ENCODE data around the gene LINC01488.

The LINC01488 gene

DNA sequence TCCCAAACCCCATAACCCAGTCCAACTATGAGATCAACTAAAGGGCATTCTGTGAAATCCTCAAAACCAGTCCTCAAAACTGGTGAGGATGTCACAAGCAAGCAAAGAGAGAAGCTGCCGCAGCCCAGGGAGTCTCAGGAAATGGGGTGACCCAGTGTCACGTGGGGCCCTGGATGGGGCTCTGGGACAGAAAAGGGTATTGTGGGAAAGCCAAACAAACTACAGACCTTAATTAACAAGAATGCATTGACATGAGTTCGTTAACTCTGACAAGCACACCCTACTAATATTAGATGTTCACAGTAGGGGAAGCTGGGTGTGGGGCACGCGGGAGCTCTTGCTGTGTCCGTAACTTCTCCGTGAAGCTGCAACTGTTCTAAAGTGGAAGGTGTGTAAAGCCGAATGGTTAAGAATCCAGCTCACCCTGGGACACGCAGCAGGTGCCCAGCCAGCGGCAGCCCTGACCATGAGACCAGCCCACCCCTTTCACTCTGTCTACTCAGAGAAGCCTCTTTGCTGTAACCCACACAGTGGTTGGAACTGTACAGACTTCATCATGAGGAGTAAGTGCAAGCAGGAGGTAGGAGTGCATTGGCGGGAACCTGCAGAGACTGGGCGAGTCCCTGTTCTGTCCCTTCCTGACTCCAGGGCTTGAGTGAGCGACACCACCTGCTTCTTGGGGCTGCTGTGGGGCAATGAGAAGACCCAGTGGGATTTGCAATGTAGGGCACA lies 17.9 kb downstream of the LINC01488 start:
- H3K79me1 ChIP-seq (ENCODE audit: low read length), result peaks cover 17% of the 10 kb centered on the region
- no peaks in the 10 kb centered on the region for H3K27me3 ChIP-seq (ENCODE audit: insufficient read depth, low read length)
- no peak overlapping the region for H2BK5ac ChIP-seq (ENCODE audit: low read depth, low read length, poor library complexity)
- no peak overlapping the region for H2AFZ ChIP-seq (ENCODE audit: insufficient read depth, low read length, poor library complexity)
- no peak overlapping the region for H3K23ac ChIP-seq (ENCODE audit: low read length)
- H3K9ac ChIP-seq (ENCODE audit: low read length), result no peak overlapping the region
- no peak overlapping the region for H3K4me2 ChIP-seq (ENCODE audit: low read length)
- H2BK120ac ChIP-seq (ENCODE audit: insufficient read depth, low read length, poor library complexity), result no peak overlapping the region
- no CpG with 5 or more reads among the region's 13 CpGs for WGBS (ENCODE audit: extremely low coverage, insufficient coverage, insufficient read length)
- H3K9me3 ChIP-seq (ENCODE audit: insufficient read depth, low read depth, low read length), result peaks cover 3% of the 10 kb centered on the region
- peaks cover 16 to 17% of the 10 kb centered on the region in 2 experiments for H3K4me1 ChIP-seq (ENCODE audit: control insufficient read depth in 1 of 2, insufficient read depth in 2 of 2, low read length in 2 of 2)
- peaks cover 4% of the 10 kb centered on the region for H3K79me2 ChIP-seq (ENCODE audit: control insufficient read depth, insufficient read depth, low read length, poor library complexity)
- H3K27ac ChIP-seq (ENCODE audit: low read depth, low read length), result no peak overlapping the region
- H3K36me3 ChIP-seq (ENCODE audit: control insufficient read depth in 1 of 2, insufficient read depth in 2 of 2, low read length in 2 of 2), result no peaks in the 10 kb centered on the region
- no peak overlapping the region for H3K14ac ChIP-seq (ENCODE audit: low read length)
- no peak overlapping the region for H2AK5ac ChIP-seq (ENCODE audit: low read length)
- H3K18ac ChIP-seq (ENCODE audit: low read length), result no peak overlapping the region
- no peak overlapping the region for H3K4me3 ChIP-seq (ENCODE audit: low read depth, low read length)
- no peak for DNase-seq
- H3K4ac ChIP-seq (ENCODE audit: low read depth, low read length), result no peak overlapping the region
- no peak overlapping the region for H2BK12ac ChIP-seq (ENCODE audit: low read length)
- no peak overlapping the region for H4K91ac ChIP-seq (ENCODE audit: low read depth, low read length)
- H4K12ac ChIP-seq (ENCODE audit: low read depth, low read length), result no peak overlapping the region
- H4K8ac ChIP-seq (ENCODE audit: low read depth, low read length), result no peak overlapping the region

DNA sequence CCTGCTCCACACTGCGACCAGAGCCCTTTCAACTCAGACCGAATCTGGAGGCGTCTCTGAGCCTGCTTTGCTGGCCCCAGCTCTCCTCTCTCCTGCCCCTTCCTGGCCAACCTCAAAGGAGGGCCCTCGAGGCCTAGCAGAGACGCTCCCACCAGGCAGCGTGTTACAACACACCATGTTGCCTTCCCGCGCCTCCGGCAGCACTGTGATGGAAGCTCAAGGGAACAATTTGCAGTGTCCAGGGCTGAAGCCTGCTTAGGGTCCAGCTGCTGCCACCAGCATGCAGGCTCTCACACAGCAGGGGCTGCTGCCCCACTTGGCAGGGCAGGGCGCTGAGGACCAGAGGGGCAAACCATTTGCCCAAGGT lies 18.4 kb downstream of the LINC01488 start:
- H2BK12ac ChIP-seq (ENCODE audit: low read length), result no peak overlapping the region
- H3K4me3 ChIP-seq (ENCODE audit: low read depth, low read length), result no peak overlapping the region
- no peak overlapping the region for H2BK120ac ChIP-seq (ENCODE audit: insufficient read depth, low read length, poor library complexity)
- no peak overlapping the region for H3K4ac ChIP-seq (ENCODE audit: low read depth, low read length)
- H3K79me2 ChIP-seq (ENCODE audit: control insufficient read depth, insufficient read depth, low read length, poor library complexity), result peaks cover 4% of the 10 kb centered on the region
- no peak overlapping the region for H3K27ac ChIP-seq (ENCODE audit: low read depth, low read length)
- no peak overlapping the region for H4K91ac ChIP-seq (ENCODE audit: low read depth, low read length)
- H3K14ac ChIP-seq (ENCODE audit: low read length), result no peak overlapping the region
- no peak overlapping the region for H3K9ac ChIP-seq (ENCODE audit: low read length)
- H2AFZ ChIP-seq (ENCODE audit: insufficient read depth, low read length, poor library complexity), result no peak overlapping the region
- no peak overlapping the region for H3K4me2 ChIP-seq (ENCODE audit: low read length)
- peaks cover 16 to 17% of the 10 kb centered on the region in 2 experiments for H3K4me1 ChIP-seq (ENCODE audit: control insufficient read depth in 1 of 2, insufficient read depth in 2 of 2, low read length in 2 of 2)
- H4K8ac ChIP-seq (ENCODE audit: low read depth, low read length), result no peak overlapping the region
- no peak overlapping the region for H3K18ac ChIP-seq (ENCODE audit: low read length)
- H3K27me3 ChIP-seq (ENCODE audit: insufficient read depth, low read length), result no peaks in the 10 kb centered on the region
- no peak overlapping the region for H4K12ac ChIP-seq (ENCODE audit: low read depth, low read length)
- no peak overlapping the region for H2BK5ac ChIP-seq (ENCODE audit: low read depth, low read length, poor library complexity)
- H3K79me1 ChIP-seq (ENCODE audit: low read length), result peaks cover 17% of the 10 kb centered on the region
- H3K9me3 ChIP-seq (ENCODE audit: insufficient read depth, low read depth, low read length), result peaks cover 3% of the 10 kb centered on the region
- no CpG with 5 or more reads among the region's 10 CpGs for WGBS (ENCODE audit: extremely low coverage, insufficient coverage, insufficient read length)
- H2AK5ac ChIP-seq (ENCODE audit: low read length), result no peak overlapping the region
- peak in 1 of 2 donors; percentile 8 for DNase-seq
- no peaks in the 10 kb centered on the region for H3K36me3 ChIP-seq (ENCODE audit: control insufficient read depth in 1 of 2, insufficient read depth in 2 of 2, low read length in 2 of 2)
- no peak overlapping the region for H3K23ac ChIP-seq (ENCODE audit: low read length)

DNA sequence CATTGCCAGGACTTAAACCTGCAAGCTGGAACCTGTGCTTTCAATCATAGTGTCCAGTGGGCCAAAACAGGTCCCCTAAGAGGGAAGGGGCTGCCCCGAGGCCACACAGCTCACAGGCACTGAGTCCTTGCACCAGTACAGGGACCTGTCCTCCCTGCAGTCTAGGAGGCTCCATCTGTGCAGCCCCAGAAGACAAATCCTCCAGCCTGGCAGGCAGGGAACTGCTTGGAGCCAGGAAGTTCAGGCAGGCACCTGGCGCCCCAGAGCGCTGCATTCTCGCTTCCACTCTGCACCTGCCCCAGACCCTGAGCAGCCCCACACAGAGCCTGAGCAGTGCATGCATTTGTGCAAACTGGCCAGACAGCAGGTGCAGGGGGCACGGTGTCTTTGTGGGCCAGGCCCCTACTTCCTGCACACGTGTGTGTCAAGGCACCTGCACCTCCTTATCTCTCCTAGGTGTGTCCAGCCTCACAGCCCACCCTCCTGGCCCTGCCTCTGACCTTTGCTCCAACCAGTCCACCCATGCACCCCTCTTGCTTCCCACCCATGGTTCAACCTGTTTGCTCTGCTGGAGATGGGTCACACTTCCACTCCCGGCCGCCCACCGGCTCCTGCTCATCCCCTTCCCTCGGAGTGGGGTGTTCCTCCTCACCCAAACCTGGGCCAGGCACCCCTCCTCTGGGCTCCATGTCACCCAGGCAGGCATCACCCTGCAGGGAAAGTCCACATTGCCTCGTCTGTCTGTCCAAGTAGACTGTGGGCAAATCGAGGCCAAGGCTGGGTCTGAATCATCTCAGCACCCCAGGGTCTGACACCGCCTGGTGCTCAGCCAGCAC lies 19.0 kb downstream of the LINC01488 start:
- Histone ChIP-seq H4K12ac (ENCODE audit: low read depth, low read length) (no peak overlapping the region), H3K27ac (ENCODE audit: low read depth, low read length) (no peak overlapping the region), H3K27me3 (ENCODE audit: insufficient read depth, low read length) (no peaks in the 10 kb centered on the region), H3K4me3 (ENCODE audit: low read depth, low read length) (no peak overlapping the region), H3K4me1 (ENCODE audit: control insufficient read depth in 1 of 2, insufficient read depth in 2 of 2, low read length in 2 of 2) (peaks cover 16 to 17% of the 10 kb centered on the region in 2 experiments), H3K79me2 (ENCODE audit: control insufficient read depth, insufficient read depth, low read length, poor library complexity) (peaks cover 4% of the 10 kb centered on the region), H3K9ac (ENCODE audit: low read length) (no peak overlapping the region), H3K4ac (ENCODE audit: low read depth, low read length) (no peak overlapping the region), H3K9me3 (ENCODE audit: insufficient read depth, low read depth, low read length) (peaks cover 5% of the 10 kb centered on the region), H3K36me3 (ENCODE audit: control insufficient read depth in 1 of 2, insufficient read depth in 2 of 2, low read length in 2 of 2) (no peaks in the 10 kb centered on the region), H2AFZ (ENCODE audit: insufficient read depth, low read length, poor library complexity) (no peak overlapping the region), H2BK12ac (ENCODE audit: low read length) (no peak overlapping the region), H4K91ac (ENCODE audit: low read depth, low read length) (no peak overlapping the region), H3K18ac (ENCODE audit: low read length) (no peak overlapping the region), H4K8ac (ENCODE audit: low read depth, low read length) (no peak overlapping the region), H2BK5ac (ENCODE audit: low read depth, low read length, poor library complexity) (no peak overlapping the region), H3K4me2 (ENCODE audit: low read length) (no peak overlapping the region), H3K79me1 (ENCODE audit: low read length) (peaks cover 17% of the 10 kb centered on the region), H3K23ac (ENCODE audit: low read length) (no peak overlapping the region), H2AK5ac (ENCODE audit: low read length) (peak overlapping the region; percentile 18), H2BK120ac (ENCODE audit: insufficient read depth, low read length, poor library complexity) (no peak overlapping the region), H3K14ac (ENCODE audit: low read length) (no peak overlapping the region)
- WGBS (ENCODE audit: extremely low coverage, insufficient coverage, insufficient read length), result no CpG with 5 or more reads among the region's 13 CpGs
- no peak for DNase-seq

DNA sequence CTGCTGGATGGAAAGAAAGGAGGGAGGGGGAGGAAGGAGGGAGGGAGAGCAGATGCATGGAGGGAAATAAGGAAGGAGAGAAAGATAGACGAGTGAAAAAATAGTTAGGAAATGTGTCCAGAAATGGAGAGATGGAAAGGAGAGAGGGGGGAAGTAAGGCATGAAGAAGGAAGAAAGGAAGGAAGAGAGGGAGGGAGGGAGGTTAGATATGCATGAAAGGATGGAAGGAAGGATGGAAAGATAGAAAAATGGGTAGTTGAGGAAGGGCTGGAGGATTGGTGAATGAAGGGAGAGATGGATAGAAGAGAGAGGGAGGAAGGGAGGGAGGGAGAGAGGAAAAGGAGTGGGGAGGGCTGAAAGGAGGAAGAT lies 19.6 kb downstream of the LINC01488 start:
- peaks cover 13% of the 10 kb centered on the region for H3K79me1 ChIP-seq (ENCODE audit: low read length)

More for the DNA sequence above, 19.6 kb downstream of the LINC01488 start:
- WGBS (ENCODE audit: extremely low coverage, insufficient coverage, insufficient read length), result 100% methylated on average over 1 of the region's 1 CpG
- H3K27ac ChIP-seq (ENCODE audit: low read depth, low read length), result no peak overlapping the region
- H2AK5ac ChIP-seq (ENCODE audit: low read length), result no peak overlapping the region
- no peak overlapping the region for H4K12ac ChIP-seq (ENCODE audit: low read depth, low read length)
- DNase-seq, result no peak
- H3K9me3 ChIP-seq (ENCODE audit: insufficient read depth, low read depth, low read length), result peaks cover 5% of the 10 kb centered on the region
- H4K8ac ChIP-seq (ENCODE audit: low read depth, low read length), result no peak overlapping the region
- no peak overlapping the region for H3K23ac ChIP-seq (ENCODE audit: low read length)
- no peak overlapping the region for H4K91ac ChIP-seq (ENCODE audit: low read depth, low read length)
- H3K27me3 ChIP-seq (ENCODE audit: insufficient read depth, low read length), result no peaks in the 10 kb centered on the region
- no peak overlapping the region for H3K4me3 ChIP-seq (ENCODE audit: low read depth, low read length)
- H2BK120ac ChIP-seq (ENCODE audit: insufficient read depth, low read length, poor library complexity), result no peak overlapping the region
- no peak overlapping the region for H3K4ac ChIP-seq (ENCODE audit: low read depth, low read length)
- no peak overlapping the region for H2BK5ac ChIP-seq (ENCODE audit: low read depth, low read length, poor library complexity)
- no peak overlapping the region for H3K14ac ChIP-seq (ENCODE audit: low read length)
- H3K79me2 ChIP-seq (ENCODE audit: control insufficient read depth, insufficient read depth, low read length, poor library complexity), result peaks cover 4% of the 10 kb centered on the region
- H3K4me1 ChIP-seq (ENCODE audit: control insufficient read depth in 1 of 2, insufficient read depth in 2 of 2, low read length in 2 of 2), result peaks cover 13% of the 10 kb centered on the region in 2 experiments
- H3K9ac ChIP-seq (ENCODE audit: low read length), result no peak overlapping the region
- no peak overlapping the region for H2BK12ac ChIP-seq (ENCODE audit: low read length)
- H2AFZ ChIP-seq (ENCODE audit: insufficient read depth, low read length, poor library complexity), result no peak overlapping the region
- no peak overlapping the region for H3K18ac ChIP-seq (ENCODE audit: low read length)
- no peak overlapping the region for H3K4me2 ChIP-seq (ENCODE audit: low read length)
- no peaks in the 10 kb centered on the region for H3K36me3 ChIP-seq (ENCODE audit: control insufficient read depth in 1 of 2, insufficient read depth in 2 of 2, low read length in 2 of 2)
